22Rv1 (cell line): Measurements from ENCODE around the gene IGSF3.
"Not testable (repeated sequence)": the region's sequence is repeated elsewhere in the genome, so short reads cannot be mapped to it uniquely, and the experiment has no call there.

ENCODE experiments used
- ZFX ChIP-seq: fragments of 450-650 bp; IDR thresholded peaks from 2 replicates; pipeline ENCODE4 v1.6.1; 2017; ENCODE audit warnings: antibody characterized with exemption, borderline replicate concordance
- TF ChIP-seq, protein P1 (sequence below): fragments of 450-650 bp; IDR thresholded peaks from 2 replicates; pipeline ENCODE4 v1.5.1; 2017; ENCODE audit warnings: mild to moderate bottlenecking

DNA sequence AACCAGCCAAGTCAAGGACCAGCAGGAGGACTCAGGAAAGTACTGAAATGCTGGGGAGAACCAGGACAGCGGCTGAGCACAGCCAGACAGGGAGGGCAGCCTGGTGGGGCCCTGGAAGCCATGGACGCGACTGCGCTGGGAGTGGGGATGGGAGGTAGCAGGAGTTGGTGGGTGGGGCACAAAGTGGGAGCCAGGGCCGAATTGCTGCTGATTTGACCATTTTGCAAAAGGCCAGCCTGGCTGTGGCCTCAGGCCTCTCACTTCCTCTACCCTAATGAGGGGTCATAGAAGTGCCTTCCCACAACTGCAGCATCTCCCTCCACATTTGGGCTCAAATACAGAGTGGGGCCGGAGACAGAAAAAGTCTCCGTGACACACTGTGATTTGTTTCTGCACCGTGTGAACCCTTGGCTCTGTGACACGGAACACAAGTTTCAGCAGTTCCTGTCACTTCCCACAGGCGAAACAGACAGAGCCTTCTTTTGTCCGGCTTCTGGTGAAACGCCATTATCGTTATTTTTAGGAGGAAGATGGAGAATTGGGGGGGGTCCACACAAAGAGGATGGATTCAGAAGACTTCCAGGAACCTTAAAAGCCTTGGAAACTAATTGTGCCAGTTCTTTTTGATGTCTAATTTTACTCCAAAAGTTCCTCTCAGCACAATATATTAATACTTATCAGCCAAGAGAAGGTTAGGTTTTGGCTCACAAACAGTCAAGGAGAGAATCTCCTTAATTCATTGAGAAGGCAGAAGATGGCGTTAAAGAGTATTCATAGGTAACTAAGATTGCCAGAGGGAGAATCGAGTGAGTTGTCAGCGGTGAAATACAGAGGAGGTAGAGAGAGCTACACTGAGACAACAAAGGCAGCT lies 21.5 kb downstream of the IGSF3 start:
- TF ChIP-seq, protein P1, sequence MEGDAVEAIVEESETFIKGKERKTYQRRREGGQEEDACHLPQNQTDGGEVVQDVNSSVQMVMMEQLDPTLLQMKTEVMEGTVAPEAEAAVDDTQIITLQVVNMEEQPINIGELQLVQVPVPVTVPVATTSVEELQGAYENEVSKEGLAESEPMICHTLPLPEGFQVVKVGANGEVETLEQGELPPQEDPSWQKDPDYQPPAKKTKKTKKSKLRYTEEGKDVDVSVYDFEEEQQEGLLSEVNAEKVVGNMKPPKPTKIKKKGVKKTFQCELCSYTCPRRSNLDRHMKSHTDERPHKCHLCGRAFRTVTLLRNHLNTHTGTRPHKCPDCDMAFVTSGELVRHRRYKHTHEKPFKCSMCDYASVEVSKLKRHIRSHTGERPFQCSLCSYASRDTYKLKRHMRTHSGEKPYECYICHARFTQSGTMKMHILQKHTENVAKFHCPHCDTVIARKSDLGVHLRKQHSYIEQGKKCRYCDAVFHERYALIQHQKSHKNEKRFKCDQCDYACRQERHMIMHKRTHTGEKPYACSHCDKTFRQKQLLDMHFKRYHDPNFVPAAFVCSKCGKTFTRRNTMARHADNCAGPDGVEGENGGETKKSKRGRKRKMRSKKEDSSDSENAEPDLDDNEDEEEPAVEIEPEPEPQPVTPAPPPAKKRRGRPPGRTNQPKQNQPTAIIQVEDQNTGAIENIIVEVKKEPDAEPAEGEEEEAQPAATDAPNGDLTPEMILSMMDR, result peak; percentile 11; the same call in 1 of the 2 replicates
- not testable (repeated sequence) for TF ChIP-seq ZFX
